ENCODE results near the gene SYNGR3.

Gene SYNGR3

DNA sequence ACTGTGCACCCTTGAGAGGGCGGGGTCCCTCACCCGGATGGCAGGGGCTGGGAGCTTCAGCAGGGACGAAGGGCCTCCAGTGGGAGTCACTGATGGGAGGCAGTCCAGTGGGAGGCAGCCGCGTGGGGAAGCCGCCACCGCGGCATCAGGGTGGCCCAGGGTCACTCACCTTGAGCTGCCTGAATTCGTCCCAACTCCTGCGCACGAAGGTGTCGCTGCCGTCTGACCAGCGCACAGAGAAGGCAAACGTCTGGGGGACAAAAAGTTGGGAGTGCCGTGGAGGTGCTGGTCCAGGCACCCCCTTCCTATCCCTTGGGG is 9.0 kb upstream of the SYNGR3 start:
- H3K9me3 ChIP-seq (ENCODE audit: severe bottlenecking), result no peaks in the 10 kb centered on the region
- peaks cover 5% of the 10 kb centered on the region for H3K4me1 ChIP-seq (ENCODE audit: insufficient read depth, poor library complexity, severe bottlenecking)
- TF ChIP-seq, protein P1, sequence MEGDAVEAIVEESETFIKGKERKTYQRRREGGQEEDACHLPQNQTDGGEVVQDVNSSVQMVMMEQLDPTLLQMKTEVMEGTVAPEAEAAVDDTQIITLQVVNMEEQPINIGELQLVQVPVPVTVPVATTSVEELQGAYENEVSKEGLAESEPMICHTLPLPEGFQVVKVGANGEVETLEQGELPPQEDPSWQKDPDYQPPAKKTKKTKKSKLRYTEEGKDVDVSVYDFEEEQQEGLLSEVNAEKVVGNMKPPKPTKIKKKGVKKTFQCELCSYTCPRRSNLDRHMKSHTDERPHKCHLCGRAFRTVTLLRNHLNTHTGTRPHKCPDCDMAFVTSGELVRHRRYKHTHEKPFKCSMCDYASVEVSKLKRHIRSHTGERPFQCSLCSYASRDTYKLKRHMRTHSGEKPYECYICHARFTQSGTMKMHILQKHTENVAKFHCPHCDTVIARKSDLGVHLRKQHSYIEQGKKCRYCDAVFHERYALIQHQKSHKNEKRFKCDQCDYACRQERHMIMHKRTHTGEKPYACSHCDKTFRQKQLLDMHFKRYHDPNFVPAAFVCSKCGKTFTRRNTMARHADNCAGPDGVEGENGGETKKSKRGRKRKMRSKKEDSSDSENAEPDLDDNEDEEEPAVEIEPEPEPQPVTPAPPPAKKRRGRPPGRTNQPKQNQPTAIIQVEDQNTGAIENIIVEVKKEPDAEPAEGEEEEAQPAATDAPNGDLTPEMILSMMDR (IDR thresholded peaks at IDR 0.05; ENCODE audit: poor library complexity, severe bottlenecking), result no peak
- no peak overlapping the region for H3K27ac ChIP-seq (ENCODE audit: poor library complexity, severe bottlenecking)
- H3K36me3 ChIP-seq (ENCODE audit: low read depth), result peaks cover 29% of the 10 kb centered on the region
- no peaks in the 10 kb centered on the region for H3K27me3 ChIP-seq (ENCODE audit: insufficient read depth, poor library complexity, severe bottlenecking)
- DNase-seq (ENCODE audit: low spot score) (no peak), ATAC-seq (ENCODE audit: low read depth) (no peak)
- no peak overlapping the region for H3K4me3 ChIP-seq (ENCODE audit: severe bottlenecking)

DNA sequence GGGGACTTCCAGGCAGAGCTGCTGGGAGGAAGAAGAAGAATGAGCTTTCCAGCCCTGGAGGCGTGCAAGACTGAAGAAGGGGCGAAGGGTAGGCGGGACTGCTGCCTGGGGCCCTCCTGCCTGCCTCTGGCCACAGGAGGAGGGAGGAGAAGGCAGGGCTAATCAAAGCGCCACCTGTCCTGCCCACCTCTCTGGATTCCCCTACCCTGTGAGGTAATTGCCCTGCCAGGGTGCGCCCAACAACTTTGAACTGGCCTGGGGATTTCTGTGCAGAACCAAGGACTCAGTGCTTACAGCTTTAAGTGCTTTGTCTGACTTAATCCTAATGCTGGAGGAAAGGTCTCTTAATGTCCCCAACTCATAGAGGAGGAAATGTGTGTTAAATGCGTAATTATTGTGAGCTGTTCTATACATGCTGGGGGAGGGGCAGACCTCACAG is 8.4 kb upstream of the SYNGR3 start, which contains the start of gene NOXO1:
TSS of gene NOXO1 (minus strand) at position 72 of the 439 bp plus-strand sequence. CDS start 290 bp downstream, outside the sequence.
- Histone ChIP-seq H3K36me3 (ENCODE audit: low read depth) (peaks cover 29% of the 10 kb centered on the region), H3K4me3 (ENCODE audit: severe bottlenecking) (peak within 1 kb of the TSS; percentile 41), H3K27me3 (ENCODE audit: insufficient read depth, poor library complexity, severe bottlenecking) (no peaks in the 10 kb centered on the region), H3K4me1 (ENCODE audit: insufficient read depth, poor library complexity, severe bottlenecking) (peaks cover 5% of the 10 kb centered on the region), H3K27ac (ENCODE audit: poor library complexity, severe bottlenecking) (no peak within 1 kb of the TSS), H3K9me3 (ENCODE audit: severe bottlenecking) (no peaks in the 10 kb centered on the region)
- ATAC-seq (ENCODE audit: low read depth) (no peak), DNase-seq (ENCODE audit: low spot score) (no peak)
- TF ChIP-seq, protein P1 (IDR thresholded peaks at IDR 0.05; ENCODE audit: poor library complexity, severe bottlenecking), result no peak

DNA sequence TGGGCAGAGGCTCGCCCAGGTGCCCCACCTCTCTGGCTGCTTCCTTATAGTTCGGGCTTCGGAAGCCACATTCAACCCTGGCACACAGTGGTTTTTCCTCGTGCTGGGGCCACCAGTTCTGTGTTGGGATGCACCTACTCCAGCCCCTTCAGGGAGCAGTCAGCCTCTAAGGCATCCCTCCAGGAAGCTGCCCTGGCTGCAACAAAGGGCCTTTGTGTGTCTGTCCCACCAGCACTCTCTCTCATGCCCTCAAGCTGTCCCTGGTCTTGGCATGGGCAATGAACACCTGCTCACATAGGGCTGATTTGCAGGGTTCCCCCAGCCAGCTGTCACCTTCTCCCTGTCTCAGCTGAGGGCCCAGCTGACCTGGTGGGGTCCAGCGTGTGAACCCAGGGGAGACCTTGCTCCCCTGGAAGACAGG is 7.7 kb upstream of the SYNGR3 start:
- H3K4me1 ChIP-seq (ENCODE audit: insufficient read depth, poor library complexity, severe bottlenecking), result peaks cover 5% of the 10 kb centered on the region
- DNase-seq (ENCODE audit: low spot score), result no peak
- ATAC-seq (ENCODE audit: low read depth), result no peak
- H3K4me3 ChIP-seq (ENCODE audit: severe bottlenecking), result no peak overlapping the region
- no peak overlapping the region for H3K27ac ChIP-seq (ENCODE audit: poor library complexity, severe bottlenecking)
- no peaks in the 10 kb centered on the region for H3K9me3 ChIP-seq (ENCODE audit: severe bottlenecking)
- no peaks in the 10 kb centered on the region for H3K27me3 ChIP-seq (ENCODE audit: insufficient read depth, poor library complexity, severe bottlenecking)
- TF ChIP-seq, protein P1 (IDR thresholded peaks at IDR 0.05; ENCODE audit: poor library complexity, severe bottlenecking), result no peak
- H3K36me3 ChIP-seq (ENCODE audit: low read depth), result peaks cover 30% of the 10 kb centered on the region

DNA sequence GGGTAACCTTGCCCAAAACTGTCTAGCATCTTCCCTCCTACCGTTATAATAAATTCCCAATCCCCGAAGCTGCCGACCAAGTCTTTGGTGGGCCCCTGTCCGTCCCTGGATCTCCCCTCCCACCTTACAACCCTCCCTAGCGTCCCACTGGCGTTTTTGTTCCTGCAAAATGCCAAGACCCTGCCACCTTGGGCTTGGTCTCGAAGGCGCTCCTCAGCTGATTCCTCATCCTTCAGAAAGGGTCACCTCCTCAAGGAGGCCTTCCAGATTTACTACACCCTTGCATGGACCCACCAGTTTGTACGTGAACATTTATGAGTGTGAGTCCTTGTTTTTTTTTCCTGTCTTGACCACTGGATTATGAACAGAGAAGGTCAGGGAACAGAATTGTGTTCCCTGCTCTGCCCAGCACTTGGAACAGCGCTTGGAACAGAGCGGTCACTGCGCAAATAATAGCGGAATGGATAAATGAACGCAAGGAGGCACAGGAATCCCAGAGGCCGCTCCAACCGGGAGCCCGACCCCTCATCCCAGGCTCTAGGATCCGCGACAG is 6.7 kb upstream of the SYNGR3 start:
- H3K4me3 ChIP-seq (ENCODE audit: severe bottlenecking), result peak overlapping the region; percentile 70
- no peaks in the 10 kb centered on the region for H3K27me3 ChIP-seq (ENCODE audit: insufficient read depth, poor library complexity, severe bottlenecking)
- H3K36me3 ChIP-seq (ENCODE audit: low read depth), result peaks cover 28% of the 10 kb centered on the region
- no peaks in the 10 kb centered on the region for H3K9me3 ChIP-seq (ENCODE audit: severe bottlenecking)
- ATAC-seq (ENCODE audit: low read depth), result no peak
- H3K27ac ChIP-seq (ENCODE audit: poor library complexity, severe bottlenecking), result no peak overlapping the region
- peaks cover 5% of the 10 kb centered on the region for H3K4me1 ChIP-seq (ENCODE audit: insufficient read depth, poor library complexity, severe bottlenecking)
- no peak for DNase-seq (ENCODE audit: low spot score)
- TF ChIP-seq, protein P1 (IDR thresholded peaks at IDR 0.05; ENCODE audit: poor library complexity, severe bottlenecking), result no peak

DNA sequence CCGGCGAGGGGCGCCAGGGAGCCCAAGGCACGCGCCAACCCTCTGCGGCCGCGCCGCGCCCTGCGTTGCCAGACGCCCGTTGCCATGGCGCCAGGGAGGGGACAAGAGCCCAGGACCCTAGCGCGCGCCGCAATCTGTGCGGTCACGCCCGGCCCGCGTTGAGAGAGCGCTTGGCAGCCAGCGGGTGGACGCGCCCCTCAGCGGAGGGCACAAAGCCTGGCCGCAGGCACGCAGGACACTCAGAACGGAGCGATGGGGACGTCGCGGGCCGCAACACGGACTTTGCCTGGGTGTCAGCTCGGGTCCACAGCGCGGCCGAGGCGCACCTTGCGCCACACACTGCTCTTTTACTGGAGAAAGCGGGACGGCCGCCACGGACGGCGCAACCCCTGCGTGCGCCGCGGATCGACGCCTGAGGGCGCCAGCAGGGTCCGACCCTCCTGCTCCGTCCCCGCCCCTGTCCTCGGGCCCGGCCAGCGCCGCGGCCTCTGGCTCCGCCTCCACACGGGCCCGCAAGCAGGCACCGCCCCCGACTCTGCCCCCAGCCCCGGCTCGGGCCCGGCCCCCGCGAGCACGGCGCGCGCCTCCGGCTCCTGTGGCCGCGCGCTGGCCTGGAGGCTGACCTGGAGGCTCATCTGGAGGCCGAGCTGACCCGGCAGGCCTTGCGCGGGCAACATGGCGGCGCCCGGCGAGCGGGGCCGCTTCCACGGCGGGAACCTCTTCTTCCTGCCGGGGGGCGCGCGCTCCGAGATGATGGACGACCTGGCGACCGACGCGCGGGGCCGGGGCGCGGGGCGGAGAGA is 6.0 kb upstream of the SYNGR3 start, which contains the start of gene GFER:
TSS of gene GFER (plus strand) at position 650 of the 803 bp plus-strand sequence. CDS start at position 676, 26 bp downstream.
- Histone ChIP-seq H3K36me3 (ENCODE audit: low read depth) (peaks cover 21% of the 10 kb centered on the region), H3K4me3 (ENCODE audit: severe bottlenecking) (peak within 1 kb of the TSS; percentile 70), H3K27me3 (ENCODE audit: insufficient read depth, poor library complexity, severe bottlenecking) (no peaks in the 10 kb centered on the region), H3K4me1 (ENCODE audit: insufficient read depth, poor library complexity, severe bottlenecking) (peaks cover 5% of the 10 kb centered on the region), H3K27ac (ENCODE audit: poor library complexity, severe bottlenecking) (peak within 1 kb of the TSS; percentile 47), H3K9me3 (ENCODE audit: severe bottlenecking) (no peaks in the 10 kb centered on the region)
- ATAC-seq (ENCODE audit: low read depth), result peak; percentile 66
- TF ChIP-seq, protein P1 (IDR thresholded peaks at IDR 0.05; ENCODE audit: poor library complexity, severe bottlenecking), result peak; percentile 50
- DNase-seq (ENCODE audit: low spot score), result no peak

Measured in RWPE2 (cell line).